Bronchial epithelial cell (primary cell): ENCODE measurements around the gene POU2AF1. TPM values are rescaled to one million over a fixed set of nuclear protein-coding genes. Genes with fewer than 3 reads are reported as not detected.

Source experiments
- DNase-seq: peaks from one replicate; pipeline ENCODE4 v3.0.0-alpha.2; 2010; ENCODE audit warnings: low read depth
- FAIRE-seq: peaks from 2 replicates; lab custom pipeline; 2011; peaks lifted over from hg19 to GRCh38; lab: Jason Lieb, UNC
- H3K27me3 ChIP-seq: 2 replicates; pipeline ENCODE4 v1.5.1; 2011; ENCODE audit warnings: low read length; ENCODE audit not compliant: control insufficient read depth, insufficient read depth
- H3K36me3 ChIP-seq: 2 replicates; pipeline ENCODE4 v1.5.1; 2011; ENCODE audit warnings: low read length; ENCODE audit not compliant: control insufficient read depth, insufficient read depth
- H3K4me3 ChIP-seq: 2 replicates; pipeline ENCODE4 v1.5.1; 2011; ENCODE audit warnings: mild to moderate bottlenecking, low read depth, low read length, control low read depth
- CTCF ChIP-seq: IDR thresholded peaks from 2 replicates; pipeline ENCODE4 v1.5.1; 2011; ENCODE audit warnings: mild to moderate bottlenecking, moderate library complexity, low read length, control low read depth, inconsistent platforms; ENCODE audit not compliant: insufficient read depth, severe bottlenecking
- total RNA-seq: library from RNA; depleted of rRNA; stranded (reverse); fragments of >200 nt; gene quantifications from 2 replicates; pipeline ENCODE4 v1.2.1, GENCODE V29; 2014

The POU2AF1 gene
- total RNA-seq, 1 donor from 2014 or later: not detected

- Histone ChIP-seq H3K36me3 (no peaks in the 10 kb centered on the region), H3K4me3 (no peak overlapping the region), H3K27me3 (no peaks in the 10 kb centered on the region)
- DNase-seq (no peak), FAIRE-seq (no peak)
- no peak for TF ChIP-seq CTCF
Observed at GRCh38 chr11:111360150-111361043, 18.7 kb downstream of the POU2AF1 start.

GRCh38 chr11:111359223-111360149 lies 19.6 kb downstream of the POU2AF1 start:
- H3K36me3 ChIP-seq: no peaks in the 10 kb centered on the region
- TF ChIP-seq CTCF: no peak
- H3K27me3 ChIP-seq: no peaks in the 10 kb centered on the region
- no peak for FAIRE-seq
- peak; percentile 49 for DNase-seq
- H3K4me3 ChIP-seq: no peak overlapping the region

- H3K4me3 ChIP-seq: no peak overlapping the region
- no peaks in the 10 kb centered on the region for H3K27me3 ChIP-seq
- TF ChIP-seq CTCF: no peak
- FAIRE-seq (peak; percentile 13), DNase-seq (no peak)
- H3K36me3 ChIP-seq: no peaks in the 10 kb centered on the region
Observed at GRCh38 chr11:111358038-111359001, 20.8 kb downstream of the POU2AF1 start.

- FAIRE-seq (no peak), DNase-seq (no peak)
- no peak overlapping the region for H3K4me3 ChIP-seq
- H3K27me3 ChIP-seq: no peaks in the 10 kb centered on the region
- no peaks in the 10 kb centered on the region for H3K36me3 ChIP-seq
- TF ChIP-seq CTCF: no peak
Observed at GRCh38 chr11:111357150-111358037, 21.7 kb downstream of the POU2AF1 start.

GRCh38 chr11:111356660-111357048 lies 22.4 kb downstream of the POU2AF1 start:
- no peaks in the 10 kb centered on the region for H3K27me3 ChIP-seq
- FAIRE-seq: no peak
- no peak for DNase-seq

More at GRCh38 chr11:111356660-111357048, 22.4 kb downstream of the POU2AF1 start:
- Histone ChIP-seq H3K36me3 (no peaks in the 10 kb centered on the region), H3K4me3 (no peak overlapping the region)
- no peak for TF ChIP-seq CTCF
